GM21717 (cell line): ENCODE measurements around the gene TMEM38A.

Experiments
- ATAC-seq: cut with Tn5 transposase; IDR thresholded peaks from one replicate; pipeline ENCODE4 v1.9.1; 2021; ENCODE audit warnings: mild to moderate bottlenecking, moderate library complexity; ENCODE audit not compliant: unreplicated experiment

TMEM38A gene, protein sequence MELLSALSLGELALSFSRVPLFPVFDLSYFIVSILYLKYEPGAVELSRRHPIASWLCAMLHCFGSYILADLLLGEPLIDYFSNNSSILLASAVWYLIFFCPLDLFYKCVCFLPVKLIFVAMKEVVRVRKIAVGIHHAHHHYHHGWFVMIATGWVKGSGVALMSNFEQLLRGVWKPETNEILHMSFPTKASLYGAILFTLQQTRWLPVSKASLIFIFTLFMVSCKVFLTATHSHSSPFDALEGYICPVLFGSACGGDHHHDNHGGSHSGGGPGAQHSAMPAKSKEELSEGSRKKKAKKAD

GRCh38 chr19:16660763-16661479 lies at the start of gene TMEM38A:
TSS of gene TMEM38A (plus strand) at chr19:16661139. CDS start at chr19:16661218, 79 bp downstream.
- ATAC-seq, result no peak

- no peak for ATAC-seq
Observed at GRCh38 chr19:16612636-16613035, 48.3 kb upstream of the TMEM38A start.

- no peak for ATAC-seq
Observed at GRCh38 chr19:16613841-16614240, 47.1 kb upstream of the TMEM38A start.

GRCh38 chr19:16614941-16615340 lies 46.0 kb upstream of the TMEM38A start:
- no peak for ATAC-seq

DNA sequence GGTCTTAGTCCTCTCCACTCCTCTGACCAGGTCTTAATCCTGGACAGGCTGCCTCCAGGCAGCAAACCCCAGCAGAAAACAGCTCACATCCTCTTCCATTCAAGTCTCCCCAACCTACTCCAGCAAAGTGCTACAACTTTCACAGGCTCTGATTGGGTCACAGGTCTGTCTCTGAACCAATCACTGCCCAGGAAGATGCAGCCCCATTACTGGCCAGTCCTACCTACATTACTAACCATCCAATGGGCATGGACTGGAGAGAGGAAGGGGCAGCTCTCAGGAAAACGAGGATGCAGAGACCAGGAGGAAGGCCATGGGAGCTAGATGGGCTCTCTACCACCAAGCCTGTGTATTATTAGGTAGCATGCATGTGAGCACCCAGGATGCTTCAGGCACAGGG lies 45.1 kb upstream of the TMEM38A start:
- no peak for ATAC-seq

- ATAC-seq, result no peak
Observed at GRCh38 chr19:16618248-16618647, 42.7 kb upstream of the TMEM38A start.

- ATAC-seq, result no peak
Observed at GRCh38 chr19:16619457-16619856, 41.5 kb upstream of the TMEM38A start.

- ATAC-seq, result no peak
Observed at GRCh38 chr19:16620018-16620417, 40.9 kb upstream of the TMEM38A start.

GRCh38 chr19:16620584-16620983 lies 40.4 kb upstream of the TMEM38A start:
- no peak for ATAC-seq

DNA sequence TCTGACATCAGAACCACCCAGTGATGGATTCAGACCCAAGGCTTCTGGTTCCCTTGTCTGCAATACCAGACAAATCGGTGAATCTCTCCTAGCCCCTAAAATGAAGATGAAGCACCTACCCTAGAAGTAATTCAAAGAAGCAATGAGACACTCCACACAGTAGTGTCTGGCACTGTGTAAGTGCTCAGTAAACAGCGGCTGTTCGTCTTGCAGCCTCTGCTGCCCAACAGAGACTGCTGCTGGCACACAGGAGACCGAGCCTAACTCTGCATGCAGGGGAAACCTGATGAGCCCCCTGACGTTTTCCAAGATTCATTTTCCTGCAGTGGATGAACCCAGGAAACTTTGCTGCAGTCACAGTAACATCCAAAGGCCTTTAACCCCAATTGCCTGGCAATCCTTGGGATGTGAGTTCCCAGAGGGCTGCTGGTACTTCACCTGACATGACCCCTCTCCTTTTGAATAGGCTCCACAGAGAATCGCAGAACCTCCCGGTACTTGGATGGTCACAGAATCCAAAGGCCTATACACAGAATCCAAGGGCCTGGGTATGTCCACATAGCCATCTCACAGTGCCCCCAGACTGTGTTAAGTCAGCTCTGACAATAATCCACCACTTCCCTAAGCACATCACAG lies 39.7 kb upstream of the TMEM38A start:
- ATAC-seq, result no peak

DNA sequence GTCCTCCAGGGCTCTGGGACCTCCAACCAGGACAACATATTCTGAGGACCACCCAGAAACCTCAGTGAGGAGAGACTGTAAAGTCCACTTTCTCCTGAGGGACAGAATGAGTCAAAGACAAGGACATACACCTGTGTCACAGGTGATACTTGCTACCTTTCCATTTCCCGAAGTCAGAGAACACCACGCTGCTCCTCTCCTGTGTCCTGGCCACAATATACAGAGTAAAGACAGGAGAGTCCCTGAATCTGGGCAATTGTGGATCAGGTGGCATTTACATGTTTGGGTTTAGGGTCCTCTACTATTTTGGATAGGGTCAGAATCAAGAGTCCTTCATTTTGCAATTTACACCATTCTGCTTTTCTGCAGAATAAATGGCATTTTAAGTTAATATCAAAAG lies 37.9 kb upstream of the TMEM38A start:
- ATAC-seq, result no peak

DNA sequence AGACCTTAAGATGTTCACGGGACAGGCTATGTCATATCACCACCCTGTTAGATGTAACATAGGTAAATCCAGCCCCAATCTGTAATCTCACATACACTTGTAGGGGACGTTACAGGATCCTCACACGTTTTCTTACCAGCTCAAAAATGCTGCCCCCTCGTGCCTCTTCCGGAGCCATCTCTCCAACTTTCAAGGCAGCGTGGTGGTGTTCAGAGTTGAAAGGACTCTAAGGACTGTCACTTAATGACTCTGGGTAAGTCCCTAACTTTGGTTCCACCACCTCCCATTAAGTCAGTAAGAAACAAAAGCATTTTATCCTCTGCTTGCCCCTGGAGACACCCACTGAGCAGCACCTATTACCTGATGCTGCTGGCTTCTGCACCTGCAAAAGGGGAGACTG lies 37.4 kb upstream of the TMEM38A start:
- no peak for ATAC-seq

- no peak for ATAC-seq
Observed at GRCh38 chr19:16624236-16624635, 36.7 kb upstream of the TMEM38A start.

DNA sequence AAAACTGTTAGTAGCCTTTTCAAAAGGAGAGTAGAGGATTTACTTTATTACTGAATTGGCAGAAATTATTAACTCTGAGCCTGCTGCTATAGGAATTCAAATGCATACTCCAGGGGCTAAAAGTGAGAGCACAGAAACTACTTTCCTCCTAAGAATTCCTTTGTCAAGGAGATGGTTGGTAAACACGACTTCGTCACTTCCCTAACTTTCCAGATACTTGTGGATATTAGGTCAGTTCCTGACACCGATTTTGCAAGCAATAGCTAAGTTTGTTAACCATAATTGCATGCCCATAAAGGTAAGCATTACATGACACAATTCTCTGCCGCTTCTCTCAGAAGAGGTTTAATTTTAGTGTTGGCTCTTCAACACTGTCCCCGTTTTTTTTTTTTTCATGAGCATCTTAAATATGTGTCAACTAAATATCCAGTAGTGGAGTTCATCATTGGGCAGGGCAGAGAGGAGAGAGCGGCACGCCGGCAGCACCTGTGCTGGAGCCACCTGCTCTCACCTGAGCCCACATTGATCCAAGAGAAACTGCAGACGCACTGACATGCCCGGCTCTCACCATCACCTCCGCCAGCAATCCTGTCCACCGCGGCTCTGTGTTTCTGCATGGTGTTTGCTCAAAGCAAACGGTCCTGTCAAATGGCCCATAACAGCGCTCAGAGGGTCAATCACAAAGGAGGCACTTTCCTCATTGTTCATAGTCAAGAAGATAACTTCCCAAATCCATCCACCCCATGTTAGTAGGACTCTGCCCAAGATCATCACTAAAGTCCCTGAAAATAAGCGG lies 35.6 kb upstream of the TMEM38A start:
- ATAC-seq, result no peak

DNA sequence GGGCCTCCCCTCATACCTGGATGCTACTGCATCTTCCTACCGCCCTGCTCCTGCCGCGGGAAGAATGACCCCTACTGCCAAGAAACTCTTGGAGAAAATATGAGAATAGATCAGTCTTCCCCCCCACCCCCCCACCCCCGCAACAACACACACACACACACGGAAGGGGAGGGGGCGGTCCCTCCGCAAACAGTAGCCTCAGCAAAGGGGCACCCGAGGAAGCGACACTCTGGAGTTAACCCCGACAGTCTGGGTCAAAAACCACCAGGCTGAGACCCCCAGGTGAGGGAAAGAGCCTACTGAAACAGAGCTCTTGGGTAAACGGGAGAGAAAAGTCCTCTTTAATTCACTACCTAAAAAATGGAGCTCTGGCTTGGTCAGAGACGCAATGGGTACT lies 34.1 kb upstream of the TMEM38A start:
- ATAC-seq, result no peak

- peak; percentile 13 for ATAC-seq
Observed at GRCh38 chr19:16627193-16627927, 33.6 kb upstream of the TMEM38A start.

GRCh38 chr19:16627928-16628182 lies 33.1 kb upstream of the TMEM38A start:
- ATAC-seq, result no peak

DNA sequence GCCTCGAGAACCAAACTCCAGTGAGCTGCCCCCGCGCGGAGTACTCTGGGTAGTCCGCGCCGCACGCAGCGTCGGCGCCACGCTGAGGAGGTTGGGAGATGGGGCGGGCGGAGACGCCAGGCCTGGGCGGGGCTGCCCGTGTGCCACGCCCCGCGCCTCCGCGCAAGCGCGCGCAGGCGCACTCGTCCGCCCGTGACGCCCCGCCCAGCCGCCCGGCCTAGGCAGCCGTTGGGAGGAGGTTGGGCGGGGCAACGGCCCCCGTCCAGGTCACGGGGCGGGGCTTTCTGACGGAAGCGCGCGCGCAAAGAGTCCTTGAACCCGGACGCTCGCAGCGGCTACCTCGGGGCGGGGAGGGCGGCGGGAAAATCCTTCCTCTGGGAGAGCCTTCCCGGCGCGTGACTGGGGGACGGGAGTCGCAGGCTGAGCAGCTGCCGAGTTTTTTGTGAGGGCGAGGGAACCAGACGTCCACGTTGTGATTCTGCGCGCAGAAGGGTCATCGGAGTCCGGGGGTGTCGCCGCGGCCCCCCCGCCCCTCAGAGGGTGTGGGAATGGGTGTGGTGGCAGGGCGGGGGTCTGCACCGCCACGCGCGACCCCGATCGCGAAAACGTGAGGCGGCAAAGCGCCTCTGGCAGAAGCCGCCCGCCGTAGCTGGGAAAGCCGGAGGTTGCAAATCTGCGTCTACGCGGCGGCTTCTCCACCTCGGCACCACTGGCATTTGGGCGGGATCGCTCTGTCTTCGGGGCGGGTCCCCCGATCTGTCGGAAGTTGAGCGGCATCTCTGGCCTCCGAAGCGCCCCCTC lies 32.6 kb upstream of the TMEM38A start, which contains the start of gene MED26:
TSS of gene MED26 (minus strand) at position 22 of the 801 bp plus-strand sequence. CDS start 261 bp downstream, outside the sequence.
- peak; percentile 61 for ATAC-seq

GRCh38 chr19:16628984-16629691 lies 31.8 kb upstream of the TMEM38A start:
- ATAC-seq, result peak; percentile 0
